HCT116 (cell line): ENCODE results near the gene CCDC91. TPM values are rescaled to one million over a fixed set of nuclear protein-coding genes. Genes with fewer than 3 reads are reported as not detected.

Source experiments
- ATAC-seq: fragments of 200-7000 bp; cut with Tn5 transposase; 2 replicates; pipeline ENCODE4 v1.9.1; 2020; ENCODE audit warnings: mild to moderate bottlenecking, moderate library complexity
- BruUV-seq: library from RNA; stranded (reverse); fragments of 400-500 nt; replicated peaks from 2 replicates; lab custom pipeline; 2021; lab: Mats Ljungman, UMichigan
- CTCF ChIA-PET: fragments of 300-600 bp; sonication (Branson Sonifier 250); formaldehyde crosslinking; loops from one replicate; lab custom pipeline; 2021; ENCODE audit warnings: antibody characterized with exemption; lab: Charles Lee
- POLR2A ChIA-PET: fragments of 300-600, 350-600 bp; sonication (Branson Sonifier 250); formaldehyde crosslinking; loops from one replicate; lab custom pipeline; 2021; ENCODE audit warnings: antibody characterized with exemption; lab: Charles Lee
- RAD21 ChIA-PET, 2 experiments: fragments of 300-600 bp; sonication (Branson Sonifier 250); formaldehyde crosslinking; loops; one replicate each; lab custom pipeline; 2023; ENCODE audit warnings: low total read pairs in 2 of 2; ENCODE audit not compliant: uncharacterized antibody in 2 of 2, unreplicated experiment in 2 of 2, low non-redundant PET in 1 of 2; lab: Charles Lee
- DNase-seq: peaks from one replicate; pipeline ENCODE4 v3.0.0-alpha.2; 2010; ENCODE audit warnings: low read depth, low spot score
- H2AFZ ChIP-seq: fragments of 200-600 bp; shearing (Covaris generic), sonication (generic); 2 replicates; pipeline ENCODE4 v1.6.1; 2017; ENCODE audit warnings: low read depth, mixed run types, mixed read lengths, antibody characterized with exemption, low read length; ENCODE audit not compliant: poor library complexity, severe bottlenecking
- H3K27ac ChIP-seq: 2 replicates; pipeline ENCODE4 v1.5.1; 2012; ENCODE audit warnings: low read depth, low read length
- H3K27me3 ChIP-seq: fragments of 200-600 bp; sonication (generic); 2 replicates; pipeline ENCODE4 v1.6.1; 2016; ENCODE audit warnings: mixed run types, low read length, mixed read lengths; ENCODE audit not compliant: insufficient read depth
- H3K36me3 ChIP-seq, 2 experiments: fragments of 200-500 bp in 1 of 2; fragments of 200-600 bp in 1 of 2; sonication (Bioruptor generic) in 1 of 2; sonication (generic) in 1 of 2; 2 replicates each; pipeline versions ENCODE4 v1.5.1 to v1.6.1; 2014 to 2016; ENCODE audit warnings: low read length in 2 of 2, inconsistent platforms in 1 of 2, mixed read lengths in 1 of 2, mixed run types in 1 of 2; ENCODE audit not compliant: insufficient read depth in 2 of 2, control insufficient read depth in 1 of 2
- H3K4me1 ChIP-seq, 2 experiments: fragments of 200-600 bp in 1 of 2; sonication (generic) in 1 of 2; 2 replicates each; pipeline versions ENCODE4 v1.5.1 to v1.6.1; 2012 to 2017; ENCODE audit warnings: low read length in 2 of 2, inconsistent platforms in 1 of 2, mild to moderate bottlenecking in 1 of 2, mixed read lengths in 1 of 2, mixed run types in 1 of 2, moderate library complexity in 1 of 2; ENCODE audit not compliant: insufficient read depth in 2 of 2, control insufficient read depth in 1 of 2
- H3K4me2 ChIP-seq: fragments of 200-600 bp; sonication (generic); 2 replicates; pipeline ENCODE4 v1.6.1; 2017; ENCODE audit warnings: mixed run types, low read length, mixed read lengths
- H3K4me3 ChIP-seq, 2 experiments: fragments of 200-600 bp in 1 of 2; sonication (generic) in 1 of 2; replicated peaks in 1 of 2; 2 replicates each; pipeline ENCODE4 v1.5.1; 2011 to 2016; ENCODE audit warnings: low read length in 2 of 2, control low read depth in 1 of 2, low read depth in 1 of 2, mild to moderate bottlenecking in 1 of 2, mixed read lengths in 1 of 2, mixed run types in 1 of 2
- H3K79me2 ChIP-seq: fragments of 200-600 bp; sonication (generic); 2 replicates; pipeline ENCODE4 v1.6.1; 2017; ENCODE audit warnings: mild to moderate bottlenecking, mixed run types, low read length, moderate library complexity, mixed read lengths; ENCODE audit not compliant: insufficient read depth
- H3K9ac ChIP-seq: fragments of 200-600 bp; sonication (generic); 2 replicates; pipeline ENCODE4 v1.6.1; 2016; ENCODE audit warnings: low read length, mixed read lengths
- H3K9me2 ChIP-seq: fragments of 200-600 bp; sonication (generic), shearing (Covaris generic); 2 replicates; pipeline ENCODE4 v1.6.1; 2017; ENCODE audit warnings: mixed run types, mild to moderate bottlenecking, moderate library complexity; ENCODE audit not compliant: insufficient read depth
- H3K9me3 ChIP-seq, 2 experiments: fragments of 200-500 bp in 1 of 2; fragments of 200-600 bp in 1 of 2; sonication (Bioruptor generic) in 1 of 2; sonication (generic) in 1 of 2; 2 replicates each; pipeline ENCODE4 v1.6.1; 2014 to 2017; ENCODE audit warnings: low read length in 2 of 2, mixed read lengths in 2 of 2, inconsistent platforms in 1 of 2, low read depth in 1 of 2, mild to moderate bottlenecking in 1 of 2, mixed run types in 1 of 2, moderate library complexity in 1 of 2; ENCODE audit not compliant: control insufficient read depth in 1 of 2, insufficient read depth in 1 of 2
- H4K20me1 ChIP-seq: fragments of 200-600 bp; sonication (generic), shearing (Covaris generic); 2 replicates; pipeline ENCODE4 v1.6.1; 2017; ENCODE audit warnings: mixed run types, mild to moderate bottlenecking, moderate library complexity; ENCODE audit not compliant: insufficient read depth
- ATF3 ChIP-seq: IDR thresholded peaks from 2 replicates; pipeline ENCODE4 v1.6.1; 2012
- CBX3 ChIP-seq: IDR thresholded peaks from 2 replicates; pipeline ENCODE4 v1.6.1; 2012; ENCODE audit warnings: low read depth
- CEBPB ChIP-seq: IDR thresholded peaks from 2 replicates; pipeline ENCODE4 v1.6.1; 2012; ENCODE audit warnings: low read depth
- CTCF ChIP-seq, 3 experiments: fragments of 200-600 bp in 1 of 3; sonication (generic) in 1 of 3; IDR thresholded peaks in 2 of 3; conservative IDR thresholded peaks in 1 of 3; 2 replicates each; pipeline ENCODE4 v1.5.1; 2012 to 2017; ENCODE audit warnings: low read depth in 2 of 3, low read length in 2 of 3, antibody characterized with exemption in 1 of 3, borderline replicate concordance in 1 of 3, control low read depth in 1 of 3, mild to moderate bottlenecking in 1 of 3, mixed read lengths in 1 of 3, mixed run types in 1 of 3, moderate library complexity in 1 of 3; ENCODE audit not compliant: insufficient read depth in 1 of 3
- EGR1 ChIP-seq: IDR thresholded peaks from 2 replicates; pipeline ENCODE4 v1.6.1; 2012; ENCODE audit warnings: low read depth
- EZH2phosphoT487 ChIP-seq: fragments of 200-600 bp; IDR thresholded peaks from 2 replicates; pipeline ENCODE4 v1.6.1; 2018; ENCODE audit warnings: antibody characterized with exemption, borderline replicate concordance
- FOSL1 ChIP-seq: IDR thresholded peaks from 2 replicates; pipeline ENCODE4 v1.6.1; 2012; ENCODE audit warnings: low read depth
- JUND ChIP-seq: IDR thresholded peaks from 2 replicates; pipeline ENCODE4 v1.6.1; 2012
- POLR2A ChIP-seq: IDR thresholded peaks from 2 replicates; pipeline ENCODE4 v1.7.0; 2011; ENCODE audit warnings: borderline replicate concordance; ENCODE audit not compliant: insufficient read depth, insufficient read length; ENCODE audit errors: extremely low read depth
- POLR2AphosphoS5 ChIP-seq: IDR thresholded peaks from 2 replicates; pipeline ENCODE4 v1.6.1; 2011; ENCODE audit warnings: mild to moderate bottlenecking, low read depth, low read length, moderate library complexity
- RAD21 ChIP-seq: IDR thresholded peaks from 2 replicates; pipeline ENCODE4 v1.6.1; 2012; ENCODE audit warnings: low read depth, mild to moderate bottlenecking
- SIN3A ChIP-seq: IDR thresholded peaks from 2 replicates; pipeline ENCODE4 v1.6.1; 2012; ENCODE audit warnings: low read depth
- SP1 ChIP-seq: IDR thresholded peaks from 2 replicates; pipeline ENCODE4 v1.6.1; 2012; ENCODE audit warnings: low read depth
- SRF ChIP-seq: IDR thresholded peaks from 2 replicates; pipeline ENCODE4 v1.6.1; 2012; ENCODE audit warnings: low read depth
- TCF7L2 ChIP-seq: IDR thresholded peaks from 2 replicates; pipeline ENCODE4 v1.7.0; 2011; ENCODE audit warnings: borderline replicate concordance, inconsistent platforms; ENCODE audit not compliant: insufficient read depth, insufficient read length; ENCODE audit errors: extremely low read depth
- ZBTB33 ChIP-seq: IDR thresholded peaks from 2 replicates; pipeline ENCODE4 v1.6.1; 2011; ENCODE audit warnings: mild to moderate bottlenecking, low read length, moderate library complexity; ENCODE audit not compliant: insufficient replicate concordance; ENCODE audit errors: extremely low read depth
- ZFX ChIP-seq: fragments of 450-650 bp; IDR thresholded peaks from 2 replicates; pipeline ENCODE4 v1.6.1; 2017
- ZNF274 ChIP-seq: fragments of 200-500 bp; sonication (Bioruptor generic); IDR thresholded peaks from 2 replicates; pipeline ENCODE4 v1.6.1; 2014; ENCODE audit warnings: mild to moderate bottlenecking, low read depth, low read length, inconsistent platforms
- intact Hi-C: fragments of 100-400 bp; cut with micrococcal nuclease; formaldehyde crosslinking; loops from 2 replicates; pipeline ENCODE4 v1.10.0; 2022
- total RNA-seq: library from RNA; stranded (reverse); gene quantifications from one replicate; pipeline ENCODE4 v1.2.1, GENCODE V29; 2021; ENCODE audit not compliant: unreplicated experiment
- TF ChIP-seq, protein P1 (sequence below): IDR thresholded peaks from 2 replicates; pipeline ENCODE4 v1.6.1; 2012

CCDC91 gene
- total RNA-seq, 1 experiment from 2014 or later: 18.1 TPM

DNA sequence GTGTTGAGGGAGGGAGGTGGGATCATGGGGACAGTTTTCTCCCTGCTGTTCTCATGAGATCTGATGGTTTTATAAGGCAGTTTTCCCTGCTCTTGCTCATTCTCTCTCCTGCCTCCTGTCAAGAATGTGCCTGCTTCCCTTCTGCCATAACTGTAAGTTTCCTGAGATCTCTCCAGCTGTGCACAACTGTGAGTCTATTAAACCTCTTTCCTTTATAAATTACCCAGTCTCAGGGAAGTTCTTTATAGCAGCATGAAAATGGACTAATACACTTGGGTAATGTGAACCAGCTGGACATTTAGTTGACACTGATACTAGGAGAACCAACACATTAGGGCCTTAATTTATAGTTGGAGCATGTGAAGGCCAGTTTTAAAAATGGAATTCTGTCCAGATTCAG, 12.4 kb upstream of the CCDC91 start (continued):
- no peak for TF ChIP-seq TCF7L2
- no peak for TF ChIP-seq POLR2AphosphoS5
- no peak for TF ChIP-seq ATF3
- no peak for TF ChIP-seq CBX3
- TF ChIP-seq FOSL1: no peak
- TF ChIP-seq CEBPB: no peak
- no peak for TF ChIP-seq SRF
- no peak for TF ChIP-seq CTCF (IDR thresholded peaks at IDR 0.05 in 2 of 3, conservative IDR thresholded peaks at IDR 0.05 in 1 of 3; ENCODE audit: borderline replicate concordance in 1 of 3, insufficient read depth in 1 of 3, low read depth in 2 of 3, low read length in 2 of 3)

DNA sequence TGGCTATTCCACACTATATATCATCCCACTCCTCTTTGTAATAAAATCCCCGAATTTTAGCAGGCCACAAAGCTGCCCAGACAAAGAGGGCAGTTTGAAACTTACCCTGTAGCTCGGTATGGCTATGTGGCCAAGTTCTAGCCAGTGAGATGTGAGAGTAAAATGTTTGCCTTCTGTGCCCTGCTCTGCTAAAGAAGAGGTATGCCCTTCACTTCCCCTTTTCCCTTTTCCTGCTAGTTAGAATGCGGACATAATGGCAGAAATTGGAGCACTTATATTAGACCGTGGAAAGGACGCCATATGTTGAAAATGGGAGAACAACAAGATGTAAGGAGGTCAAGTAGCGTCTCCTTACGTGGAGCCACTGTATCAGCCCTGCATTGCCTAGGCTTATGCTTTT, 11.5 kb upstream of the CCDC91 start:
- Histone ChIP-seq H3K4me1 (no peaks in the 10 kb centered on the region), H4K20me1 (no peaks in the 10 kb centered on the region), H3K27ac (no peak overlapping the region), H3K79me2 (no peaks in the 10 kb centered on the region), H3K36me3 (no peaks in the 10 kb centered on the region), H3K4me3 (no peak overlapping the region), H3K9me2 (no peaks in the 10 kb centered on the region), H3K9me3 (no peaks in the 10 kb centered on the region), H3K4me2 (no peak overlapping the region), H2AFZ (no peak overlapping the region), H3K27me3 (no peaks in the 10 kb centered on the region), H3K9ac (no peak overlapping the region)
- no TSS peak for BruUV-seq
- DNase-seq (no peak), ATAC-seq (no peak)
- ChIA-PET CTCF (interaction anchor here (1.7 kb wide), 1 partner anchor 11 kb away, joined by 5 read pairs; the partner anchor contains the start of gene CCDC91), POLR2A (no interaction called here), RAD21 (no interaction called here)
- intact Hi-C loops: loop anchor here (10.0 kb wide), 2 partner anchors 214 to 354 kb away; no protein-coding TSS in a partner anchor
- no peak for TF ChIP-seq EZH2phosphoT487
- no peak for TF ChIP-seq FOSL1
- TF ChIP-seq, protein P1, sequence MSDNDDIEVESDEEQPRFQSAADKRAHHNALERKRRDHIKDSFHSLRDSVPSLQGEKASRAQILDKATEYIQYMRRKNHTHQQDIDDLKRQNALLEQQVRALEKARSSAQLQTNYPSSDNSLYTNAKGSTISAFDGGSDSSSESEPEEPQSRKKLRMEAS: no peak
- TF ChIP-seq ATF3: no peak
- TF ChIP-seq EGR1: no peak
- TF ChIP-seq POLR2A: no peak
- TF ChIP-seq SRF: no peak
- no peak for TF ChIP-seq JUND
- no peak for TF ChIP-seq SIN3A
- TF ChIP-seq SP1: no peak
- no peak for TF ChIP-seq CEBPB
- TF ChIP-seq RAD21: no peak
- no peak for TF ChIP-seq ZNF274
- no peak for TF ChIP-seq CTCF (IDR thresholded peaks at IDR 0.05 in 2 of 3, conservative IDR thresholded peaks at IDR 0.05 in 1 of 3; ENCODE audit: borderline replicate concordance in 1 of 3, insufficient read depth in 1 of 3, low read depth in 2 of 3, low read length in 2 of 3)
- no peak for TF ChIP-seq ZBTB33
- no peak for TF ChIP-seq ZFX
